ENCODE measurements around the gene CEP83. TPM values are rescaled to one million over a fixed set of nuclear protein-coding genes. Genes with fewer than 3 reads are reported as not detected.

CEP83 gene
- total and polyA plus RNA-seq, 2 experiments from 2014 or later = 29.8 to 33.7 TPM

DNA sequence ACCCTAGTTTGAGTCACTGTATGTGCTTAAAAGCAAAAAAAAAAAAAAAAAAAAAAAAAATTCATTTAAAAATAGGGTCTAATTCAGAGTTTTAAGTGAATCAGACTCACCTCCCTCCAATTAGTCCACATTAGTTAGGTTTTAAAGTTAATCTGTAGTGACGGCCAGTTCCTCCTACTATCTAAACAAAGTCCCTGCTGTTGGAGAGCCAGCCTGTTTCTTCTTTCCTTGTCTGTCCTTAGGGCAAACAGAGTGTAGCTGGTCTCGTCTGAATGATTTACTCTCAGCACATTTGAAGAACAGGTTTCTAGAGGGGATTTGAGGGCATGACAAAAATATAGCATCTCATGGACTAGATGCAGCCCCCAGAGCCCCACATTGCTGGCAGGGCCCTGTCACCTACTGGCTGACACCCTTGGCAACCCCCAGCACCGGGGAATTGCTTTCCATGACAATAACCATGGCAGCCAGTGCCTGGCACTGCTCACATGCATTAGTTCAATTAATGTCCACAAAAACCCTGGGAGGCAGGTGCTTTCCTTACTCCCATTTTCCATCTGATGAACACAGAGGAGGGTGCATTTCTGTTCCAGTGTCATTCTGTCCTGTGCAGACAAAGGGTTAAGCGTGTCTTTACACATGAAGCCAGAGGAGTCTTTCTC is 173.0 kb downstream of the CEP83 start:
- no peak overlapping the region for H3K4me3 ChIP-seq
- peak overlapping the region; percentile 56 for H3K27ac Mint-ChIP-seq
- H3K4me1 Mint-ChIP-seq = peaks cover 53% of the 10 kb centered on the region
- no peak for DNase-seq (ENCODE audit: low spot score)
- no peaks in the 10 kb centered on the region for H3K9me2 ChIP-seq (ENCODE audit: insufficient read depth)
- H3K4me2 ChIP-seq = peak overlapping the region; percentile 64
- peaks cover 33% of the 10 kb centered on the region for H3K4me1 ChIP-seq (ENCODE audit: insufficient read depth)
- H3K36me3 Mint-ChIP-seq (ENCODE audit: low read depth) = no peaks in the 10 kb centered on the region
- no peaks in the 10 kb centered on the region for H3K27me3 ChIP-seq (ENCODE audit: insufficient read depth)
- TF ChIP-seq, protein P1, sequence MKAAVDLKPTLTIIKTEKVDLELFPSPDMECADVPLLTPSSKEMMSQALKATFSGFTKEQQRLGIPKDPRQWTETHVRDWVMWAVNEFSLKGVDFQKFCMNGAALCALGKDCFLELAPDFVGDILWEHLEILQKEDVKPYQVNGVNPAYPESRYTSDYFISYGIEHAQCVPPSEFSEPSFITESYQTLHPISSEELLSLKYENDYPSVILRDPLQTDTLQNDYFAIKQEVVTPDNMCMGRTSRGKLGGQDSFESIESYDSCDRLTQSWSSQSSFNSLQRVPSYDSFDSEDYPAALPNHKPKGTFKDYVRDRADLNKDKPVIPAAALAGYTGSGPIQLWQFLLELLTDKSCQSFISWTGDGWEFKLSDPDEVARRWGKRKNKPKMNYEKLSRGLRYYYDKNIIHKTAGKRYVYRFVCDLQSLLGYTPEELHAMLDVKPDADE (IDR thresholded peaks at IDR 0.05) = no peak
- TF ChIP-seq STAT1 (IDR thresholded peaks at IDR 0.05; ENCODE audit: unreplicated experiment) = no peak
- no peak for TF ChIP-seq NANOG (IDR thresholded peaks at IDR 0.05; ENCODE audit: borderline replicate concordance)
- TF ChIP-seq, protein P2, sequence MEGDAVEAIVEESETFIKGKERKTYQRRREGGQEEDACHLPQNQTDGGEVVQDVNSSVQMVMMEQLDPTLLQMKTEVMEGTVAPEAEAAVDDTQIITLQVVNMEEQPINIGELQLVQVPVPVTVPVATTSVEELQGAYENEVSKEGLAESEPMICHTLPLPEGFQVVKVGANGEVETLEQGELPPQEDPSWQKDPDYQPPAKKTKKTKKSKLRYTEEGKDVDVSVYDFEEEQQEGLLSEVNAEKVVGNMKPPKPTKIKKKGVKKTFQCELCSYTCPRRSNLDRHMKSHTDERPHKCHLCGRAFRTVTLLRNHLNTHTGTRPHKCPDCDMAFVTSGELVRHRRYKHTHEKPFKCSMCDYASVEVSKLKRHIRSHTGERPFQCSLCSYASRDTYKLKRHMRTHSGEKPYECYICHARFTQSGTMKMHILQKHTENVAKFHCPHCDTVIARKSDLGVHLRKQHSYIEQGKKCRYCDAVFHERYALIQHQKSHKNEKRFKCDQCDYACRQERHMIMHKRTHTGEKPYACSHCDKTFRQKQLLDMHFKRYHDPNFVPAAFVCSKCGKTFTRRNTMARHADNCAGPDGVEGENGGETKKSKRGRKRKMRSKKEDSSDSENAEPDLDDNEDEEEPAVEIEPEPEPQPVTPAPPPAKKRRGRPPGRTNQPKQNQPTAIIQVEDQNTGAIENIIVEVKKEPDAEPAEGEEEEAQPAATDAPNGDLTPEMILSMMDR (conservative IDR thresholded peaks at IDR 0.05; ENCODE audit: low read depth in 2 of 2) = no peak
- no peak for TF ChIP-seq POLR2AphosphoS5 (IDR thresholded peaks at IDR 0.05; ENCODE audit: low read depth)
- no peak for TF ChIP-seq EZH2 (IDR thresholded peaks at IDR 0.05; ENCODE audit: low read depth, unreplicated experiment)
- TF ChIP-seq, protein P3, sequence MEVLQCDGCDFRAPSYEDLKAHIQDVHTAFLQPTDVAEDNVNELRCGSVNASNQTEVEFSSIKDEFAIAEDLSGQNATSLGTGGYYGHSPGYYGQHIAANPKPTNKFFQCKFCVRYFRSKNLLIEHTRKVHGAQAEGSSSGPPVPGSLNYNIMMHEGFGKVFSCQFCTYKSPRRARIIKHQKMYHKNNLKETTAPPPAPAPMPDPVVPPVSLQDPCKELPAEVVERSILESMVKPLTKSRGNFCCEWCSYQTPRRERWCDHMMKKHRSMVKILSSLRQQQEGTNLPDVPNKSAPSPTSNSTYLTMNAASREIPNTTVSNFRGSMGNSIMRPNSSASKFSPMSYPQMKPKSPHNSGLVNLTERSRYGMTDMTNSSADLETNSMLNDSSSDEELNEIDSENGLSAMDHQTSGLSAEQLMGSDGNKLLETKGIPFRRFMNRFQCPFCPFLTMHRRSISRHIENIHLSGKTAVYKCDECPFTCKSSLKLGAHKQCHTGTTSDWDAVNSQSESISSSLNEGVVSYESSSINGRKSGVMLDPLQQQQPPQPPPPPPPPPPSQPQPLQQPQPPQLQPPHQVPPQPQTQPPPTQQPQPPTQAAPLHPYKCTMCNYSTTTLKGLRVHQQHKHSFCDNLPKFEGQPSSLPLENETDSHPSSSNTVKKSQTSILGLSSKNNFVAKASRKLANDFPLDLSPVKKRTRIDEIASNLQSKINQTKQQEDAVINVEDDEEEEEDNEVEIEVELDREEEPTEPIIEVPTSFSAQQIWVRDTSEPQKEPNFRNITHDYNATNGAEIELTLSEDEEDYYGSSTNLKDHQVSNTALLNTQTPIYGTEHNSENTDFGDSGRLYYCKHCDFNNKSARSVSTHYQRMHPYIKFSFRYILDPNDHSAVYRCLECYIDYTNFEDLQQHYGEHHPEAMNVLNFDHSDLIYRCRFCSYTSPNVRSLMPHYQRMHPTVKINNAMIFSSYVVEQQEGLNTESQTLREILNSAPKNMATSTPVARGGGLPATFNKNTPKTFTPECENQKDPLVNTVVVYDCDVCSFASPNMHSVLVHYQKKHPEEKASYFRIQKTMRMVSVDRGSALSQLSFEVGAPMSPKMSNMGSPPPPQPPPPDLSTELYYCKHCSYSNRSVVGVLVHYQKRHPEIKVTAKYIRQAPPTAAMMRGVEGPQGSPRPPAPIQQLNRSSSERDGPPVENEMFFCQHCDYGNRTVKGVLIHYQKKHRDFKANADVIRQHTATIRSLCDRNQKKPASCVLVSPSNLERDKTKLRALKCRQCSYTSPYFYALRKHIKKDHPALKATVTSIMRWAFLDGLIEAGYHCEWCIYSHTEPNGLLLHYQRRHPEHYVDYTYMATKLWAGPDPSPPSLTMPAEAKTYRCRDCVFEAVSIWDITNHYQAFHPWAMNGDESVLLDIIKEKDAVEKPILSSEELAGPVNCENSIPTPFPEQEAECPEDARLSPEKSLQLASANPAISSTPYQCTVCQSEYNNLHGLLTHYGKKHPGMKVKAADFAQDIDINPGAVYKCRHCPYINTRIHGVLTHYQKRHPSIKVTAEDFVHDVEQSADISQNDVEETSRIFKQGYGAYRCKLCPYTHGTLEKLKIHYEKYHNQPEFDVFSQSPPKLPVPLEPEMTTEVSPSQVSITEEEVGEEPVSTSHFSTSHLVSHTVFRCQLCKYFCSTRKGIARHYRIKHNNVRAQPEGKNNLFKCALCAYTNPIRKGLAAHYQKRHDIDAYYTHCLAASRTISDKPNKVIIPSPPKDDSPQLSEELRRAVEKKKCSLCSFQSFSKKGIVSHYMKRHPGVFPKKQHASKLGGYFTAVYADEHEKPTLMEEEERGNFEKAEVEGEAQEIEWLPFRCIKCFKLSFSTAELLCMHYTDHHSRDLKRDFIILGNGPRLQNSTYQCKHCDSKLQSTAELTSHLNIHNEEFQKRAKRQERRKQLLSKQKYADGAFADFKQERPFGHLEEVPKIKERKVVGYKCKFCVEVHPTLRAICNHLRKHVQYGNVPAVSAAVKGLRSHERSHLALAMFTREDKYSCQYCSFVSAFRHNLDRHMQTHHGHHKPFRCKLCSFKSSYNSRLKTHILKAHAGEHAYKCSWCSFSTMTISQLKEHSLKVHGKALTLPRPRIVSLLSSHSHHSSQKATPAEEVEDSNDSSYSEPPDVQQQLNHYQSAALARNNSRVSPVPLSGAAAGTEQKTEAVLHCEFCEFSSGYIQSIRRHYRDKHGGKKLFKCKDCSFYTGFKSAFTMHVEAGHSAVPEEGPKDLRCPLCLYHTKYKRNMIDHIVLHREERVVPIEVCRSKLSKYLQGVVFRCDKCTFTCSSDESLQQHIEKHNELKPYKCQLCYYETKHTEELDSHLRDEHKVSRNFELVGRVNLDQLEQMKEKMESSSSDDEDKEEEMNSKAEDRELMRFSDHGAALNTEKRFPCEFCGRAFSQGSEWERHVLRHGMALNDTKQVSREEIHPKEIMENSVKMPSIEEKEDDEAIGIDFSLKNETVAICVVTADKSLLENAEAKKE (CRISPR knock-in tag; IDR thresholded peaks at IDR 0.05) = no peak
- no peak for TF ChIP-seq JUNB (IDR thresholded peaks at IDR 0.05; ENCODE audit: unreplicated experiment)
- no peak for TF ChIP-seq CREB1 (CRISPR knock-in tag; IDR thresholded peaks at IDR 0.05; ENCODE audit: low read depth)
- no peak for TF ChIP-seq EZH2phosphoT487 (IDR thresholded peaks at IDR 0.05; ENCODE audit: unreplicated experiment)
- TF ChIP-seq ZNF331 (CRISPR knock-in tag; IDR thresholded peaks at IDR 0.05; ENCODE audit: low read depth) = no peak
- TF ChIP-seq ZNF114 (CRISPR knock-in tag; IDR thresholded peaks at IDR 0.05) = no peak
- TF ChIP-seq, protein P4, sequence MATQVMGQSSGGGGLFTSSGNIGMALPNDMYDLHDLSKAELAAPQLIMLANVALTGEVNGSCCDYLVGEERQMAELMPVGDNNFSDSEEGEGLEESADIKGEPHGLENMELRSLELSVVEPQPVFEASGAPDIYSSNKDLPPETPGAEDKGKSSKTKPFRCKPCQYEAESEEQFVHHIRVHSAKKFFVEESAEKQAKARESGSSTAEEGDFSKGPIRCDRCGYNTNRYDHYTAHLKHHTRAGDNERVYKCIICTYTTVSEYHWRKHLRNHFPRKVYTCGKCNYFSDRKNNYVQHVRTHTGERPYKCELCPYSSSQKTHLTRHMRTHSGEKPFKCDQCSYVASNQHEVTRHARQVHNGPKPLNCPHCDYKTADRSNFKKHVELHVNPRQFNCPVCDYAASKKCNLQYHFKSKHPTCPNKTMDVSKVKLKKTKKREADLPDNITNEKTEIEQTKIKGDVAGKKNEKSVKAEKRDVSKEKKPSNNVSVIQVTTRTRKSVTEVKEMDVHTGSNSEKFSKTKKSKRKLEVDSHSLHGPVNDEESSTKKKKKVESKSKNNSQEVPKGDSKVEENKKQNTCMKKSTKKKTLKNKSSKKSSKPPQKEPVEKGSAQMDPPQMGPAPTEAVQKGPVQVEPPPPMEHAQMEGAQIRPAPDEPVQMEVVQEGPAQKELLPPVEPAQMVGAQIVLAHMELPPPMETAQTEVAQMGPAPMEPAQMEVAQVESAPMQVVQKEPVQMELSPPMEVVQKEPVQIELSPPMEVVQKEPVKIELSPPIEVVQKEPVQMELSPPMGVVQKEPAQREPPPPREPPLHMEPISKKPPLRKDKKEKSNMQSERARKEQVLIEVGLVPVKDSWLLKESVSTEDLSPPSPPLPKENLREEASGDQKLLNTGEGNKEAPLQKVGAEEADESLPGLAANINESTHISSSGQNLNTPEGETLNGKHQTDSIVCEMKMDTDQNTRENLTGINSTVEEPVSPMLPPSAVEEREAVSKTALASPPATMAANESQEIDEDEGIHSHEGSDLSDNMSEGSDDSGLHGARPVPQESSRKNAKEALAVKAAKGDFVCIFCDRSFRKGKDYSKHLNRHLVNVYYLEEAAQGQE (IDR thresholded peaks at IDR 0.05; ENCODE audit: unreplicated experiment) = no peak
- H3K4me3 Mint-ChIP-seq = no peak overlapping the region
- no peaks in the 10 kb centered on the region for H3K79me2 ChIP-seq (replicated peaks; ENCODE audit: insufficient read depth)
- ATAC-seq = peak; percentile 40
- H3K27me3 Mint-ChIP-seq (ENCODE audit: insufficient read depth, low read depth, poor library complexity) = peaks cover 15% of the 10 kb centered on the region
- H3F3A ChIP-seq (replicated peaks; ENCODE audit: low read depth) = no peaks in the 10 kb centered on the region
- no peaks in the 10 kb centered on the region for H3K9me3 Mint-ChIP-seq
- no peaks in the 10 kb centered on the region for H3K36me3 ChIP-seq (ENCODE audit: insufficient read depth)
- no peak overlapping the region for H2AFZ ChIP-seq
- no peaks in the 10 kb centered on the region for H4K20me1 ChIP-seq (replicated peaks; ENCODE audit: insufficient read depth)
- H3K27ac ChIP-seq (ENCODE audit: low read depth) = peak overlapping the region; percentile 11; the same call in 1 of the 2 replicates

Measured in GM23338 (cell line).